ENCODE measurements around the gene LHX1. TPM values are rescaled to one million over a fixed set of nuclear protein-coding genes. Genes with fewer than 3 reads are reported as not detected.

Gene LHX1
- 1.1 TPM in 1 of 2 replicates, not detected in the other for total RNA-seq (2012; rRNA removed)

GRCh38 chr17:36937001-36937958 is at the start of gene LHX1:
TSS of gene LHX1 (plus strand) at chr17:36937475. CDS start at chr17:36938198, 723 bp downstream.
- Histone ChIP-seq H3K4me3 (ENCODE audit: low read length) (peak within 1 kb of the TSS; percentile 40), H3K4me2 (ENCODE audit: low read length) (peak within 1 kb of the TSS; percentile 64), H3K9me3 (replicated peaks; ENCODE audit: low read length) (no peaks in the 10 kb centered on the region), H3K27me3 (ENCODE audit: control insufficient read depth, insufficient read depth, low read length) (peaks cover 97% of the 10 kb centered on the region), H3K9ac (ENCODE audit: low read depth, low read length) (no peak within 1 kb of the TSS), H3K4me1 (ENCODE audit: control insufficient read depth, insufficient read depth, low read length) (peaks cover 45% of the 10 kb centered on the region), H3K36me3 (ENCODE audit: insufficient read depth, low read length) (no peaks in the 10 kb centered on the region)

DNA sequence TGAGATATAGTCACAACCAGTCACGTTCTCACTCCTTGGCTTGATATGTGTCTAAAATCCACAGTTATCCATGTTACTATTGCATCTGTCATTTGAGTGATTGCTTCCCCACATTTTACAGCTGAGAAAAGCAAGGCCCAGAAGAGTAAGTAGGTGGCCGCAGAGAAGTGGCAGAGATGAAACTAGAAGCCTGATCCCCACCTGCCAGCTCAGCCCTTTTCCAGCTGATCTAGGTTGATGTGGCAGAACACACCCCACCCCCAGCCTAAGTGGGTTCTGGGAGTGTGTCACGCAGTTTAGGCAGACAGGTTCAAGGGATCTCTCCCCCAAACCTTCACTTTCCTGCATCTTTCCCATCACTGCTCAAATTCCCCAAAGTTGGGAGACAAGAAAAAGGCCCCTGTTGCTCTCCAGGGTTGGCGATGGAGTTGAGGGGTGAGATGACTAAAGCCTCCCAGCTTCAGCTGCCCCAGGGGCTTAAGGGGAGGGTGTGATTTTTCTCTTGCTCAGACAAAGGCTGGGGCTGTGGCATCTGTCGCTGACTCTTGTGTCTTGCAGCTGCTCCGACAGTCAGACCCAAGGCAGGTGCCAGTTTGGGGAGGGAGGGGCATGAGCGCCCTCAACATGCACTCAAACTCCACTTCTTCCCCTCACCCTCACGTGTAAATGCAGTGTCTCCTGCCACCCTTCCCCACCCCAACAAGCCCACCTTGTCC is 48.9 kb upstream of the LHX1 start:
- no peaks in the 10 kb centered on the region for H3K36me3 ChIP-seq (ENCODE audit: insufficient read depth, low read length)
- no peak overlapping the region for H3K4me2 ChIP-seq (ENCODE audit: low read length)
- H3K9me3 ChIP-seq (replicated peaks; ENCODE audit: low read length): no peaks in the 10 kb centered on the region
- no peaks in the 10 kb centered on the region for H3K4me1 ChIP-seq (ENCODE audit: control insufficient read depth, insufficient read depth, low read length)
- peaks cover 39% of the 10 kb centered on the region for H3K27me3 ChIP-seq (ENCODE audit: control insufficient read depth, insufficient read depth, low read length)
- H3K9ac ChIP-seq (ENCODE audit: low read depth, low read length): no peak overlapping the region
- H3K4me3 ChIP-seq (ENCODE audit: low read length): no peak overlapping the region

DNA sequence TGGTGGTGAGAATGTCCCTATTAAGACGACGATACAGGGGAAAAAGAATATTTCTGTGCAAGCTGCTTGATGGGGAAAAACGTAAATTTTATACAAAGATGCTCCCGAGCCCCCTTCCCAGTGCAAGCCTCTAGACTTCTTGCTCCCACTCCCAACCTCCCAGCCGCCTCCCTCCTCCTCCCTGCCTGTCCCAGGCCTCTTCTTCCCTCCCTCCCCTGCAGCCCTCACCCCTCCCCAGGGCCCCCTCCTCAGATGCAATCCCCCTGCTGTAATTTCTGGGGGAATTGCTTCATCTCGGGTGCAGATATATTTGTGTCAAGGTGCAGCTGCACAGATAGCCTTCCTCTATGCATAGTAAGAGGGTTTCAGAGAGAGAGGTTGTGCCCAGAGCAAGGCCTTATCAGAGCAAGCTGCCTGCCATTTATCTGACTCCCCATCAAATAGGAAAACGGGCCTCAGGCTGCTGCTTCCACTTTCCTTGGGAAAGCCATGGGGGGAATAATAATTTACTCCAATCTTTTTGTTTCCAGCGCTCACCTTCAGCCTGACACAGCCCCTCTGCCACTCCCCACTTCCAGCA is 47.4 kb upstream of the LHX1 start:
- Histone ChIP-seq H3K4me3 (ENCODE audit: low read length) (no peak overlapping the region), H3K4me2 (ENCODE audit: low read length) (no peak overlapping the region), H3K36me3 (ENCODE audit: insufficient read depth, low read length) (no peaks in the 10 kb centered on the region), H3K27me3 (ENCODE audit: control insufficient read depth, insufficient read depth, low read length) (peaks cover 38% of the 10 kb centered on the region), H3K9me3 (replicated peaks; ENCODE audit: low read length) (no peaks in the 10 kb centered on the region), H3K9ac (ENCODE audit: low read depth, low read length) (no peak overlapping the region), H3K4me1 (ENCODE audit: control insufficient read depth, insufficient read depth, low read length) (no peaks in the 10 kb centered on the region)

GRCh38 chr17:36890398-36891168 is 46.7 kb upstream of the LHX1 start:
- H3K4me2 ChIP-seq (ENCODE audit: low read length): no peak overlapping the region
- no peak overlapping the region for H3K4me3 ChIP-seq (ENCODE audit: low read length)
- H3K27me3 ChIP-seq (ENCODE audit: control insufficient read depth, insufficient read depth, low read length): peaks cover 37% of the 10 kb centered on the region
- no peaks in the 10 kb centered on the region for H3K4me1 ChIP-seq (ENCODE audit: control insufficient read depth, insufficient read depth, low read length)
- no peaks in the 10 kb centered on the region for H3K36me3 ChIP-seq (ENCODE audit: insufficient read depth, low read length)
- H3K9me3 ChIP-seq (replicated peaks; ENCODE audit: low read length): no peaks in the 10 kb centered on the region
- no peak overlapping the region for H3K9ac ChIP-seq (ENCODE audit: low read depth, low read length)

DNA sequence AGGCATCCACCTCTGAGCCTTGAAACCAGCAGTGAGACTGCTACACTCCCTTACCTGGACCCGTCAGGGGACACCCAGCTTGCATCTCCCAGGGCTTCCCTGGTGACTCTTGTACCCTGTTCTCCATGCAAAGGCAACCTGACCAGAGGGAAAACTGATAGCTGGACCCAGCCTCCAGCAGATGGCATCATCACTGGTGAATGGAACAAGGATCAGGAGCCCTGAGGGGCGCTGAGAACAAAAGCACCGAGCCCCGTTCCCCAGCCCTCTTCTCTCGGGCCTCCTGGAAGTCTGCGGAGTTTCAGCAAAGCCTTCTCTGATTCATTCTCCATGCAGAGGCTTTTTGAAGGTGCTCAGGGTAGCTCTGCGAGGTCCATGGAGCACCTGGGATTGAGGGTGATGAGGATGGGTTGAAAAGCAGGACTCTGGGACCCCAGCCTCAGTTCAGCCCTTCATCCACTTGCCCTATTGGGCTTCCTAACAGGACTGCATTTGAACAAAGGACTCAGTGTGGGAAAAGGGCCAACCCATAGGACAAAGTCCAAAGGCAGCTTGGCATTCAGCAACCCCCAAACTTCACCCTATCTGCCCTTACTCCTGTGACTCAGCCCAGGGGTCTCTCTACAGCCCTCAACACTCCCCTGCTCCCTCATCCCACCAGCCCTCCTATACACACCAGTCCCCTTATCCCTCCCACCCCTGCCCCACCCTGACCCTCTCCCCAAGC is 45.0 kb upstream of the LHX1 start:
- Histone ChIP-seq H3K4me2 (ENCODE audit: low read length) (no peak overlapping the region), H3K27me3 (ENCODE audit: control insufficient read depth, insufficient read depth, low read length) (peaks cover 43% of the 10 kb centered on the region), H3K36me3 (ENCODE audit: insufficient read depth, low read length) (no peaks in the 10 kb centered on the region), H3K4me1 (ENCODE audit: control insufficient read depth, insufficient read depth, low read length) (no peaks in the 10 kb centered on the region), H3K4me3 (ENCODE audit: low read length) (no peak overlapping the region), H3K9me3 (replicated peaks; ENCODE audit: low read length) (no peaks in the 10 kb centered on the region), H3K9ac (ENCODE audit: low read depth, low read length) (no peak overlapping the region)

GRCh38 chr17:36894177-36894576 is 43.1 kb upstream of the LHX1 start:
- Histone ChIP-seq H3K4me1 (ENCODE audit: control insufficient read depth, insufficient read depth, low read length) (no peaks in the 10 kb centered on the region), H3K4me2 (ENCODE audit: low read length) (no peak overlapping the region), H3K4me3 (ENCODE audit: low read length) (no peak overlapping the region), H3K9me3 (replicated peaks; ENCODE audit: low read length) (no peaks in the 10 kb centered on the region), H3K36me3 (ENCODE audit: insufficient read depth, low read length) (no peaks in the 10 kb centered on the region), H3K27me3 (ENCODE audit: control insufficient read depth, insufficient read depth, low read length) (peaks cover 30% of the 10 kb centered on the region), H3K9ac (ENCODE audit: low read depth, low read length) (no peak overlapping the region)

- no peak overlapping the region for H3K9ac ChIP-seq (ENCODE audit: low read depth, low read length)
- H3K9me3 ChIP-seq (replicated peaks; ENCODE audit: low read length): no peaks in the 10 kb centered on the region
- H3K4me1 ChIP-seq (ENCODE audit: control insufficient read depth, insufficient read depth, low read length): no peaks in the 10 kb centered on the region
- H3K4me2 ChIP-seq (ENCODE audit: low read length): no peak overlapping the region
- peaks cover 35% of the 10 kb centered on the region for H3K27me3 ChIP-seq (ENCODE audit: control insufficient read depth, insufficient read depth, low read length)
- no peak overlapping the region for H3K4me3 ChIP-seq (ENCODE audit: low read length)
- no peaks in the 10 kb centered on the region for H3K36me3 ChIP-seq (ENCODE audit: insufficient read depth, low read length)
Observed at GRCh38 chr17:36894925-36895324, 42.4 kb upstream of the LHX1 start.

GRCh38 chr17:36899250-36900159 is 37.8 kb upstream of the LHX1 start:
- Histone ChIP-seq H3K9me3 (replicated peaks; ENCODE audit: low read length) (no peaks in the 10 kb centered on the region), H3K4me2 (ENCODE audit: low read length) (no peak overlapping the region), H3K4me3 (ENCODE audit: low read length) (no peak overlapping the region), H3K4me1 (ENCODE audit: control insufficient read depth, insufficient read depth, low read length) (no peaks in the 10 kb centered on the region), H3K9ac (ENCODE audit: low read depth, low read length) (no peak overlapping the region), H3K27me3 (ENCODE audit: control insufficient read depth, insufficient read depth, low read length) (peaks cover 36% of the 10 kb centered on the region), H3K36me3 (ENCODE audit: insufficient read depth, low read length) (no peaks in the 10 kb centered on the region)

- no peaks in the 10 kb centered on the region for H3K9me3 ChIP-seq (replicated peaks; ENCODE audit: low read length)
- no peaks in the 10 kb centered on the region for H3K36me3 ChIP-seq (ENCODE audit: insufficient read depth, low read length)
- H3K4me3 ChIP-seq (ENCODE audit: low read length): no peak overlapping the region
- no peaks in the 10 kb centered on the region for H3K4me1 ChIP-seq (ENCODE audit: control insufficient read depth, insufficient read depth, low read length)
- H3K4me2 ChIP-seq (ENCODE audit: low read length): no peak overlapping the region
- H3K9ac ChIP-seq (ENCODE audit: low read depth, low read length): no peak overlapping the region
- peaks cover 32% of the 10 kb centered on the region for H3K27me3 ChIP-seq (ENCODE audit: control insufficient read depth, insufficient read depth, low read length)
Observed at GRCh38 chr17:36900160-36900512, 37.1 kb upstream of the LHX1 start.

DNA sequence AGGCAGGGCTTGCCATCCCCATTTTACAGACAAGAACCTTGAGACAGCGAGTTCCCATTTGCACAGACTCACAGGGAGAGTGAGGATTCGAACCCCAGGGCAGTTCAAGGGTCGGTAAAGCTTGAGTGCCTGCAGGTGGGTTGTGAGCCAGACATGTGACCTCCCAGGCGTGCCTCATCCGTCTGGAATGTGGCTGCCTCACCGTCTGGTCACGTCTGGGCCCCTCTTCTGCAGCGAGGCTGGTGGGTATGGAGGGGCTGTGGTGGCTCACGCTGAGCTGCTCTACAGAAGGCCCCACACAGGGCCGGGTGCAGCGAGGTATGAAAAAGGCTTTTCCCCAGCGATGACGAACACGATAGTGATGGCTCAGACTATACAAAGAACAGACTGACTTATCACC is 35.8 kb upstream of the LHX1 start:
- Histone ChIP-seq H3K9me3 (replicated peaks; ENCODE audit: low read length) (no peaks in the 10 kb centered on the region), H3K36me3 (ENCODE audit: insufficient read depth, low read length) (no peaks in the 10 kb centered on the region), H3K4me3 (ENCODE audit: low read length) (no peak overlapping the region), H3K27me3 (ENCODE audit: control insufficient read depth, insufficient read depth, low read length) (peaks cover 29% of the 10 kb centered on the region), H3K4me1 (ENCODE audit: control insufficient read depth, insufficient read depth, low read length) (no peaks in the 10 kb centered on the region), H3K9ac (ENCODE audit: low read depth, low read length) (no peak overlapping the region), H3K4me2 (ENCODE audit: low read length) (no peak overlapping the region)
